ENCODE measurements around the gene NPAS1.

The NPAS1 gene

GRCh38 chr19:47089767-47090350 lies 70.2 kb downstream of the NPAS1 start:
- no peak for DNase-seq

GRCh38 chr19:47093254-47093653 lies 73.6 kb downstream of the NPAS1 start:
- DNase-seq = no peak

- no peak for DNase-seq
Measured at GRCh38 chr19:47093841-47094240, 74.2 kb downstream of the NPAS1 start.

GRCh38 chr19:47094557-47095475 lies 75.2 kb downstream of the NPAS1 start:
- DNase-seq = no peak
